AG09319 (cell line): ENCODE data around the gene TTC39B.

ENCODE experiments used
- DNase-seq: peaks from one replicate; pipeline ENCODE4 v3.0.0-alpha.2; 2010; ENCODE audit warnings: low read depth; ENCODE audit errors: extremely low read depth
- TF ChIP-seq, protein P1 (sequence below): IDR thresholded peaks from 2 replicates; pipeline ENCODE4 v1.5.1; 2011; ENCODE audit warnings: low read depth, mild to moderate bottlenecking, inconsistent platforms, low read length, moderate library complexity

TTC39B gene

DNA sequence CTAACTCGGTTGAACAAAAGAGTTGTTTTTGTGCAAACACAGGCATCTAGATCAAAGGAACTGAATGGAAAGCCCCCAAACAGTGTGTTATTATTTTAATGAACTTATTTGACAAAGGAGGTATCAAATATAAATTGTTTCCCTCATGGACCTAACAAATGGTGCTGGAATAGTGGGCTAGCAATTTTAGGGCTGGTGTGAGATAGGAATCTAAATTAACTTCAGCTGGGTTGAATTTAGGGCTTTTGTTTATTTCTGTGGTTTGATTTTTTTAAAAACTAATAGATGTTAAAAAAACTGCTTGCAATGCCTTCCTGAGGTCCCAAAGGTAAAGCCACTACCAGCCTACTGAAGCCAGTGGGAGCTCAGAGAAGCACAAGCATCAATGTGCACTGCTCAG, 42.1 kb downstream of the TTC39B start:
- DNase-seq: no peak
- TF ChIP-seq, protein P1, sequence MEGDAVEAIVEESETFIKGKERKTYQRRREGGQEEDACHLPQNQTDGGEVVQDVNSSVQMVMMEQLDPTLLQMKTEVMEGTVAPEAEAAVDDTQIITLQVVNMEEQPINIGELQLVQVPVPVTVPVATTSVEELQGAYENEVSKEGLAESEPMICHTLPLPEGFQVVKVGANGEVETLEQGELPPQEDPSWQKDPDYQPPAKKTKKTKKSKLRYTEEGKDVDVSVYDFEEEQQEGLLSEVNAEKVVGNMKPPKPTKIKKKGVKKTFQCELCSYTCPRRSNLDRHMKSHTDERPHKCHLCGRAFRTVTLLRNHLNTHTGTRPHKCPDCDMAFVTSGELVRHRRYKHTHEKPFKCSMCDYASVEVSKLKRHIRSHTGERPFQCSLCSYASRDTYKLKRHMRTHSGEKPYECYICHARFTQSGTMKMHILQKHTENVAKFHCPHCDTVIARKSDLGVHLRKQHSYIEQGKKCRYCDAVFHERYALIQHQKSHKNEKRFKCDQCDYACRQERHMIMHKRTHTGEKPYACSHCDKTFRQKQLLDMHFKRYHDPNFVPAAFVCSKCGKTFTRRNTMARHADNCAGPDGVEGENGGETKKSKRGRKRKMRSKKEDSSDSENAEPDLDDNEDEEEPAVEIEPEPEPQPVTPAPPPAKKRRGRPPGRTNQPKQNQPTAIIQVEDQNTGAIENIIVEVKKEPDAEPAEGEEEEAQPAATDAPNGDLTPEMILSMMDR: no peak

DNA sequence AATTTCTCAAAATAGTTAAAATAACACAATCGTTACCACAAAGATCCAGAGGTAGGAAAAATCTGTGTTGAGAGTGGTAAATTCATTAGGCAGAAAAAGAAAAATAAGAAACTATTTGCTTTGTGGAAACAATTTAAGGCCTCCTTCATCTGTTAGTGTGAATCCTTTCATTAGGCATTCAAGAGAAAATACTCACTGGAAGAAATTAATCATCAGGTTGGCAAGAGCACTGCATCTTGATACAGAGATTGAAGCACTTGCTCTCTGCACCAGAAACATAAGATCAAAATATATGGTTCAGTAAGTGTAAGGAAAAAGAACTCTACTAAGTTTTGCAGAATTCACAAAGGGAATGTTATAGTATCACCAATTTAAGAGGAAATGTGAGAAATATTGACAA, 44.4 kb downstream of the TTC39B start:
- DNase-seq: no peak
- TF ChIP-seq, protein P1: no peak

DNA sequence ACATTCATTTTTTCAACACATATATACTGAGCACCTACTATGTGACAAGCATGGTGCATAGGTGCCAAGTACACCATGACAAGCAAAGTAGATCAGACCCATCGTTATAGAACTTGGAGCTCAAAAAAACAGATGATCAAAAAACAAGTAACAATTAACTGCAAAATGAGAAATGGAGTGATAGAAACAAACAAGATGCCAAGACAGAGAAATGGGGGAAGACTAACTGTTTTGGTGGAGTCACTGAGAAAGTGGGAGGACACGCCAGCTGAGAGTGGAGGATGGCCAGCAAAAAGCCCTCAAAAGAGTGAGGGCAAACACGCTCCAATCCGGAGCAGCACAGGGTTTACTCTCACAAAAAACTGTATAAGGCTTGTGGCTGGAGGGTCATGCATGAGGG, 50.6 kb downstream of the TTC39B start:
- TF ChIP-seq, protein P1: no peak
- DNase-seq: no peak

DNA sequence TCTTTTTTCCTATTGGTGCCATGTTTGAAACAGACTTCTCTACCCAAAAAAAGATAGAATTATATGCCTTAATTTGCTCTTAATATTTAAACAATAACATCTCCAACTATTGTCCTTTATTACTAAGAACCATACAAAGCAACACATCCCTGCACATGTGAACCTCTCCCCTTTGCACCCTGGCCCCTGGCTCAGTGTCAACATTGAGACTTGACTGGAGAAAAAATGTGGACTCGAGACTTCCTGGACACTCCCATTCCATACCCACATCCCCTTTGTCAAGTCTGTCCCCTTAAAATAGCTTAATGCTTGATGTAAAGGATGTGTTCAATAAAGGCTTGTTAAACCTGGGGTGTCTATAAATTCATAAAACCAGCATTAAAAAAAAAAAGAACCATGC, 53.2 kb downstream of the TTC39B start:
- TF ChIP-seq, protein P1: no peak
- DNase-seq: no peak

DNA sequence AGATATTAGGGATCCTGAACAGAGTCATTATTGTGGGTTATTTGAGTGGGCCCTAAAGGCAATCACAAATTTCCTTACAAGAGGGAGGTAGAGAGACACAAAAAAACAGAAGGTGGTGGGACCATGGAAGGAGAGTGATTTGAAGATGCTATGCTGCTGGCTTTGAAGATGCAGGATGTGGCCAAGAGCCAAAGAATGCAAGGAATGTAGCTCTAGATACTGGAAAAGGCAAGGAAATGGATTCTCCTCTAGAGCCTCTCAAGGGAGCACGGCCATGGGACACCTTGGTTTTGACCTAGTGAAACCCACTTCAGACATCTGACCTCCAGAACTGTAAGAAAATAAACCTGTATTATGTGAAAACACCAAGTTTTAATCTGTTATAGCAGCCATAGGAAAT, 53.8 kb downstream of the TTC39B start:
- TF ChIP-seq, protein P1: no peak
- no peak for DNase-seq

DNA sequence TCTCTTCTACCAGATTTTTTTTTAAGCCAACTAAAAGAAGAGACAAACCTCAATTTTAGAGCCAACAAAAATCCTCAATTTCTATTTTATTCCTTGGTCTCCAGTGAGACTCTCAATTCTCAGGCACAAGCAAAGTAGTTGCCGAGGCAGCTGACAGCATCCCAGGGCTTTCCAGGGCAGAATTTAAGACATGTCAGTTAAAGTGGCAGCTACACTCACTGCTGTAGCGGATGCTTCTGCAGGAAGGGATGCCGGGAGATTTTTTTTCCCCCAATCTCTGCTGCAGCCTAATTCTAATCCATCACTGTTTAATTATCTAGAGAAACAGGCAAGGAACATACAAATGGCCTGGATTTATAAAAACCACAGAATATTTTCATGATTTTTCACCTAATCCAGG, 57.0 kb downstream of the TTC39B start:
- TF ChIP-seq, protein P1: no peak
- DNase-seq: no peak

DNA sequence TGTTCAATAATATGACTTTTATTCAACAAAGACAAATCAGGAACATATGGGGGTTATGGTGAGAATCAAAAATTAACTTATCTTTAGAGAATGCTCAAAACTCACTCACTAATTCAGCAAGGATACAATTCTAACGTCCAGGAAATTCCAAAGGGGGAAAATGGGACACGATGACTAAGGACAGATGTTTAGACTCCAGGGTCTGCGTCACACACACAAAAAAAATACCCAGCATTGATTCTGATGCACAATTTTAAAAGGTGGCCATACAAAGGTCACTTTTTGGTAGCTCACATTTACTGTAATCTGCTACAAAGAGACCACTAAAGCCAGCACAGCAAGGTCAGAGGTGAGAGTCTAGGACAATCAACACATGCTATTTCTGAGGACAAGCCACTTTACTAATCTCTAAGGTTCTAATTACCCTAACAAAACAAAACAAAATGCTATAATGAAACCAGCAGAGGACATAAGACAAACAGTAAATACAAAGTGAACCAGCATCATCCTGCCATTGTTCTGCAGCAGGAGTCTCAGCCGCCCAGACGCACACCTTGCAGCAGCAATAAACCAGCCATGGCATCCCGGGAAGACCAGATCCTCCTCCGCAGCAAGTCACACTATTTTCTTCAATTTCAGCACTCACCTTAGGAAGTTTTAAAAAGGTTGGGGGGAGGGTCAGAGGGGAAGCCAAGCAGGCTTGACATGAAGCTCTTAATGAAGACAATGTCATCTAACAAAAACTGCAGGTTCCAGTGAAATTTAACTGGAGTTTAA, 57.8 kb downstream of the TTC39B start:
- DNase-seq: peak; percentile 23
- TF ChIP-seq, protein P1: no peak
